HG03354 (cell line): ENCODE results near the gene PLXNA1.

ENCODE experiments used
- ATAC-seq: cut with Tn5 transposase; IDR thresholded peaks from one replicate; pipeline ENCODE4 v1.9.1; 2021; ENCODE audit warnings: mild to moderate bottlenecking; ENCODE audit not compliant: unreplicated experiment, poor library complexity, severe bottlenecking

PLXNA1 gene

GRCh38 chr3:126997455-126998038, 14.6 kb downstream of the PLXNA1 start:
- no peak for ATAC-seq

DNA sequence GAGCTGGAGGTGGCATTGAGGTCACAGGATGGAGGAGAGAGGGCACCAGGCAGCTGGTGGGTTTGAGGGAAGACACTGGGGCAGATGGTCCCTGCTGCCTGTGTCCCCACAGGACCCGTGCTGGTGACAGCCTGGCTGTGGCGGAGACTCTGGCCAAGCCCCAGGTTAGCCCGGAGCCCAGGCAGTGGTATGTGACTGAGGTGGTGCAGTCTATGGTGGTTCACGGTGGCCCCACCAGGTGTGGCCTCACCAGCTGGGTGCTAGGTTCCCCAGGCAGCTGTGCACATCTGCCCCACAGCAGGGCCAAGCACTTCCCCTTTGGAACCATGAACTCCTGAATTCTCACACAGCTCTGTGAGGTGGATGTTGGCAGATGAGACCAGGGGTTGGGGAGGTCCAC, 15.4 kb downstream of the PLXNA1 start:
- ATAC-seq, result no peak

DNA sequence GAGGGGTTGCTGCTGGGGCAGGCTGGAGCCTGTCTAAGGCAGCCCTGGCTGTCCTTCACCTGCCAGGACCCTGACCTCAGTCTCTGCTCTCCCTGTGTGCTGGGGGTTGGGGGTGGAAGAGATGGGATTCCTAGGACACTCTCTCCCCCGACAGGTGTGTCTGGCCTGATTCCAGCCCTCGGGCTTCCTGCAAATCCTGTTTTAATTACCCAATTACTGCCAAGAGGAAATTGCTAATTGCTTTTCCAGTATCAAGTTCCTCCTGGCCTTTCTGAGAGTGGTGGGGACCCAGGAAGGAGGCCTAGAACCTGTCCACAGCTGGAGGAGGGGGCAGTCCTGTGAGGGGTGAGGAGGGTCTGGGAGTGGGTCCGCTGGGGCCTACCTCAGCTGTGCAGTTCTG, 15.8 kb downstream of the PLXNA1 start:
- ATAC-seq, result no peak

GRCh38 chr3:126999383-126999782, 16.5 kb downstream of the PLXNA1 start:
- no peak for ATAC-seq

- no peak for ATAC-seq
These were observed 17.2 kb downstream of the PLXNA1 start for GRCh38 chr3:127000119-127000518.

GRCh38 chr3:127000761-127001160, 17.8 kb downstream of the PLXNA1 start:
- ATAC-seq, result no peak

DNA sequence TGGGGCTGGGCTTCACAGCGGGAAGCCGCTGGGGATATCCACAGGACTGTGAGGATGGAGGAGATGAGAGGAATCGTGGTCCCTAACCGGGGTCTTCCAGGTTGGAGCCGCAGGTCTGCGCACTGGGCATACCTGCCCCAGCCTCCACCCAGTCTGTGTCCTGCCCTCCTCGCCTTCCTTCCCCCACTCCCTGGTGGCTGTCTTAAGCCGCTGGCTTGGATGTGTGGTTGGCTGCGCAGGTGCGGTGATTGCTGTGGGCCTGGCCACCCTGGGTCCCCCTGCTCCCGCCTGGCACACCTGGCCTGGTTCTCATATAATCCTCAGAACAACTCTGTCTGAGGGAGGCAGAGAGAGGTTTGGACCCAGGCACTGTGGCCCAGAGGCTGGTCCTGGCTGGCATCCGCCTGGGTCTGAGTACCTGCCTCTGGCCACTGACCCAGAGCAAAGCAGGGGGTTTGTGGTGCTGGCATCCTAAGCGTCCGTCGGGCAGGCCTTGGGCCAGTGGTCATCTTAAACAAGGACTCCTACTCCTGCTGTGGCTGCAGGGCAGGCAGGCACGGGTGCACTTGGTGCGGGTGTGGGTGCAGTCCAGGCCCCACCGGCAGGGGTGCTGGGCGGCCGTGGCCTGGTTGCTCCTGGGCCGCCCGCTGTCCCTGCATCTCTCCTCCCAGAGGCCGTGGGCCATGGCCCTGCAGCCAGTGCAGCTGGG, 18.7 kb downstream of the PLXNA1 start:
- no peak for ATAC-seq

DNA sequence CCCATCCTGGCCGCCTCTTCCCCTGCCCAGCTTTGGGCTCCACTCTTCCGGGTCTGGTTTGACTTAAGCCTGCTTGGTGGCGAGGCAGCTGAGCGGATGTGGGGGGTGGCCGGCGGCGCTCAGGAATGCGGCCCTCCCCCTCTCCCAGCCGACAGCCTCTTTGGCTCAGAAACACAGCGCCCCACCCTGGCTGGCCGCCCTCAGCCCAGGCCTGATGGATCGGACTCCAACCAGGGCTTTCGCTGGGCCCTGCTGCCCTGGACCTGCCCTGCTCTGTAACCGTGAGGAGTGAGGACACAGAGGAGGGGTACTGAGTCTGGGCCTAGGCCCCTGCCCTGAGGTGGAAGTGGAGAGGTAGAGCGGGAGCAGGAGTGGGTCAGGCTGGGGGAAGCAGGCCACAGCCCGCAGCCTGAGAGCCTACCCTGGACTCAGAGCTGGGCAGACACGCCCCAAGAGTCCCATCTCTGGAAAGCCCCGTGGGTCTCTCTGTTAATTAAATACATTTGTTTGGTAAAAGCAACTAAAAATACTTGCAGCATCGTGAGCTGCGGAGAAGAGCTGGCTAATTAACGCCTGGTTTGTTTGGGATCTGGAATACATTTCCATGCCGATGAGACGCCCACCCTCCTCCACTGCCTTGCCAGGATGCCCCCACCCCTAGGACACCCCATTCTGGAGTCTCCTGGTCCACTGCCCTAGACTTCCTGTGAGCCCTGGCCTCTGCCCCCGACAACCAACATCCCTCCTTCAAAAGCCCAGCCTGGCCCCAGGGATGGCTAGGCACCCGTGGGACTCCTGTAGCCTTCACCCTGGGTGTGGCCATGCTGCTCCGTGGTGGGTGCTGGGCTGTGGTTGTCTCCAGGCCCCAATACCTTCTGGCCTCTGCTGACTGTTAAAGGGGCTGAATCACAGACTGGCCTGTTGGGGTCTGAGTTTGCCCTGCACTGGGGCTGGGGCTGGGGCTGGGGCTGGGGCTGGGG, 19.6 kb downstream of the PLXNA1 start:
- ATAC-seq, result no peak

DNA sequence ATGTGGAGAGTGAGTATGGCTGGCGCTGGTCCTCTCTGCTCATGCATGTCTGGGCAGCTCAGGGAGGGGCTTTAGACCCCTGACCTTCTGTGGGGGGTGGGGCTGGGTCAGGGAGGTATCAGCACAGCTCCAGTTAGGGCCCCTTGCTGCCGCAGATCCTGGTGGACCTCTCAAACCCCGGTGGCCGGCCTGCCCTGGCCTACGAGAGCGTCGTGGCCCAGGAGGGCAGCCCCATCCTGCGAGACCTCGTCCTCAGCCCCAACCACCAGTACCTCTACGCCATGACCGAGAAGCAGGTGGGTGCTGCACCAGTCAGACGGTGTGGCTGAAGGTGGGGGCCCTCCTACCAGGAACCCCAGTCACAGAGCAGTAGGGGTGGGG, 20.2 kb downstream of the PLXNA1 start:
- no peak for ATAC-seq

DNA sequence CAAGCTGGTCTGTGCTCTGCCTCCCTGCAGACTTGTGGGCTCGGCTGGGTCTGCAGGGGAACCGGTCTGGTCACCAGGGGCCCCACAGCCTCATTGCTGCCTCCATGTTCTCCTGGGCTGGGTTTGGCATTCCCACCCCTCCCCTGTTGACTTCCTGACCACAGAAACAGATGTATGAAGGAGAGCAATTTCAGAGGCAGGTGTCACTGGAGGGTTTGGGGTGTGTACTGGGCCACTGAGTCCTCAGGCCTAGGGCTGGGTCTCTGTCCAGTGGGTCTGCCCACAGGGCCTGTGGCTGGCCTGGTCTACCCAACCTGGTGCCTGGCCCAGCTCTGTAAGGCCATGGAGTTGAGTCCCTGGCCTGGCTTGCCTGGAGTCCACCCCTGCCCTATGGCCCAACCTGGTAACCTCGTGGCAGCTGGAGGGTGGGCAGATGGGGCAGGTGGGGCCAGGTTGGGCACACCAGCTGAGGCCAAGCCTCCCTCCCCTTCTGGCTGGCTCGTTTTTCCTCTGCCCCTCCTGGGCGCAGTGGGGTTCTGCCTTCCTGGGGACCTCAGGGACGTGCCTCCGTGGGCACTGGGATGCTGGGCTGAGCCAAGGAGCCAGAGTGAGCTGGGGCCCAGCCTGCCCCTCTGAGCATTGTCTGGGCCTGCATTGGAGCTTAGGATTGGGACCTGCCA, 20.8 kb downstream of the PLXNA1 start:
- no peak for ATAC-seq

DNA sequence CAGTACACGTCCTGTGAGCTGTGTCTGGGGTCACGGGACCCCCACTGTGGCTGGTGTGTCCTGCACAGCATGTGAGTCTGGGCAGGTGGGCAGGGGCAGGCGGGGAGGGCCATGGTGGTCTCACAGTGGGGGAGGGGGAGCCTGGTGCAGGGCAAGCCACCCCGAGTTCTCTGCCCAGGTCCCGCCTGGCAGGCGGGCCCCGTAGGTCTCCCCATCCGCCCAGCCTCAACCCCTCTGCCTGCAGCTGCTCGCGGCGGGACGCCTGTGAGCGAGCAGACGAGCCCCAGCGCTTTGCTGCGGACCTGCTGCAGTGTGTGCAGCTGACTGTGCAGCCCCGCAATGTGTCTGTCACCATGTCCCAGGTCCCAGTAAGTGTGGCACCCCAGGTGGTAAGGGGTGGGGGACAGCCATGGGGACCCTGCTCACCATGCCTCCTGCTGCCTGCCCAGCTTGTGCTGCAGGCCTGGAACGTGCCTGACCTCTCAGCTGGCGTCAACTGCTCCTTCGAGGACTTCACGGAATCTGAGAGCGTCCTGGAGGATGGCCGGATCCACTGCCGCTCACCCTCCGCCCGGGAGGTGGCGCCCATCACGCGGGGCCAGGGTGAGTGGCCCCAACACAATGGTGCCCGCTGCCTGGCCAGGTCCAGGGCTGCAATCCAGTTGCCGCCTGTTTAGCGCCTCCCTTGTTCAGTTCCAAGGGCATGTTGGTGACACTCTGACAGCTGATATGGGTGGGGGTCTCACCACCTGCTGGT, 21.9 kb downstream of the PLXNA1 start:
- no peak for ATAC-seq

GRCh38 chr3:127005864-127006500, 23.1 kb downstream of the PLXNA1 start:
- ATAC-seq, result no peak

GRCh38 chr3:127006781-127007436, 24.0 kb downstream of the PLXNA1 start:
- no peak for ATAC-seq

DNA sequence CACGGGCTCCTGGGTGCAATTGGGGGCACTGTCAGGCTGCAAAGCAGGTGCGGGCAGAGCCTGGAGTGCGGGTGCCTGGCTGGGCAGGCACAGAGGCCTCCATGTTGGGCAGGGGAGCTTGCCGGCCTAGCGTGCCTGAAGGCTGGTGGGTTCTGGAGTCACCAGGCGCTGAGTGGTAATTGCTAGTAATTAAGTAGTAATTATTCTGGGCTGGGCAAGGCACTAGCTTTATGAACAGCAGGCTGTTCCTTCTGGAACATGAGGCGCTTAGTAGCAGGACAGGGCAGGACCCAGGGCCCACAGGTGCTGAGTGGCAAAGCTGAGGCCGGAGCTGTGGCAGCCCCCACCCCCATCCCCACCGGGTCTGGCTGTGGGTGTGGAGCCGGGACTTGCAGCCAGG, 25.3 kb downstream of the PLXNA1 start:
- ATAC-seq, result no peak

GRCh38 chr3:127009531-127009930, 26.6 kb downstream of the PLXNA1 start:
- ATAC-seq, result no peak

- ATAC-seq, result no peak
These were observed 28.5 kb downstream of the PLXNA1 start for GRCh38 chr3:127011270-127011992.

DNA sequence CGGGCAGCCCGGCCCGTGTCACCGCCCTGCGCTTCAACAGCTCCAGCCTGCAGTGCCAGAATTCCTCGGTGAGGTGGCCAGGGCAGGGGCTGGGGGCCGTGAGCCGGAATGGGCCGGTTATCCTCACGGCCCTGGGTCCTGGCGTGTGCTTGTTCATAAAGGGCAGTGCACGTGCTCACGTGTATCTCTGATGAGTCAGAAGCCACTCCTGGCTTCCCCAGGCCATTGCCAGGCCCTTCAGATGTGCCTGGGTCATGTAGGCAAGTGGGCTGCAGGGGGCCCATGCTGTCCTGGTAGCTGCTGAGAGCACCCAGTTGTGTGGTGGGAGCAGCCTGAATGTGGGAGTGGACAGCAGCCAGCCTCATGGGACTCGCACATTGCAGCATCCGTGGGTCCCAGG, 29.2 kb downstream of the PLXNA1 start:
- no peak for ATAC-seq

GRCh38 chr3:127013181-127013580, 30.3 kb downstream of the PLXNA1 start:
- ATAC-seq, result no peak
